HG03196 (cell line): ENCODE data around the gene INTS12.

Source experiments
- ATAC-seq: cut with Tn5 transposase; IDR thresholded peaks from one replicate; pipeline ENCODE4 v1.9.1; 2021; ENCODE audit not compliant: unreplicated experiment

Gene INTS12

DNA sequence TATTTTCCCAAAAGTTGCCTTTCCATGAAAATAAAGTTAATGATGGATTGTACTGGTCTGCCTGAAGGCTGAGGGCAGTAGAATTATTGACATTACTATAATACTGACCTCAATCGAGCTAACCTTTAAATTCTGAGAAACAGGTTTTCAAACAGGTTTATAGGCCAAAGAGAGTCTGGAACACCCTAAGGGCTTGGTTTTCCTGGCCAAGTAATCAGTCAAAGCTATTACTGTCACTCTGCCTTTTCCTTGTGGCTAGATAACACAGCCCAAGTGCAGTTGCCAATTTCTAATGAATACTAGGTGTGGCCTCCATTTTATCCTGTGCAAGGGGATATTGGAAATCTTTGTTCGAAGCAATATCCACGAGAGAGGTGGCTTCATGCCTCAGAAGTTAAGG lies 75.2 kb downstream of the INTS12 start:
- no peak for ATAC-seq
